ENCODE measurements around the gene G6PC2. TPM values are rescaled to one million over a fixed set of nuclear protein-coding genes. Genes with fewer than 3 reads are reported as not detected.

The G6PC2 gene
- total RNA-seq, 1 donor from 2014 or later: not detected

DNA sequence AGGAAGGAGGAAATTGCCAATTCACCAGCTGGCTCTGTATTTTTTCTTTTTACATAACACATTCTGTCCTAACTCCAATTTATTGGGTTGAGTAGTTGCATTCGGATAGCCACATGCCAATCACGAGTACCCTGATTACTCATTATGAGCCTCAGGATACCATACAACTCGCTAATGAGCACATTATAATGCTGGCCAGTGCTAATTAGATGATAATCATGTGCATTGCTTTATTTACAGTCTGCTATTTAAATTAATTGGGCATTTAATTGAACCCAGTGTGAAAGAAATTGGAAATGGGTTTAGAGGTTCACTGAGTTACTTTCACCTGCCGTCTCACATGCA lies 15.2 kb downstream of the G6PC2 start:
- no peak for DNase-seq

DNA sequence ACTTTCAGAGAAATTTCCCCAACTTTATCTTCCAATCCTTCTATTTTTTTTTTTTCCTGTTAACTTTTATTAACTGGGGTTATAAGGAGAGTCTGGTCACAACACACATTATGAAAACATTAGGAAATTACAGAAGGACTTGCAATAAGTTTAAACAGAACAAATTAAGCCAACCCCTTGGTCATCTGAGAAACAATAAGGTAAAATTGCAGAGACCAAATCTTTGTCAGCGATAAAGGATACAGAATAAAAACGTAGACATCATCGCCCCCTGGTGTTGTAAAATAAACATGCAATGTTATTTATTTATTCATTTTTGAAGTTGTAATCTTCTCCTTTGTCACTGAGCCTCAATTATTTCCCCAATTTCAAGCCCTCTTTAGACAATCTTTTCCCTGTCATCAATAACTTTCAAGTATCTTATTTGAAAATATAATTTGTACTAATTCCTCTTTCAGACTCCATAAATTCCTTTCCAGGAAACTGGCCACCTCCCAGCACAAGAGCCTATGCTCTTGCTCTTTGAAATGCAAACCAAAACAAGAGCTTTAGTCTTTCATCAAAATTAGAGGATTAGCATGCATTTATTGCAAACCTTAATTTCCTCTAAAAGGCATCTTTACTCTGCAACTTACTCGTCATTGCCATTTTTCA lies 19.5 kb downstream of the G6PC2 start:
- Histone ChIP-seq H3K4me3 (no peak overlapping the region), H3K27ac (no peak overlapping the region), H3K4me1 (no peaks in the 10 kb centered on the region), H3K36me3 (no peaks in the 10 kb centered on the region), H3K27me3 (no peaks in the 10 kb centered on the region), H3K9me3 (no peaks in the 10 kb centered on the region)
- DNase-seq: no peak
- intact Hi-C loops (cut with DNase I): loop anchor here (5.0 kb wide), 1 partner anchor 573 kb away; no protein-coding TSS in a partner anchor
- ATAC-seq: peak; percentile 62
- TF ChIP-seq, protein P1, sequence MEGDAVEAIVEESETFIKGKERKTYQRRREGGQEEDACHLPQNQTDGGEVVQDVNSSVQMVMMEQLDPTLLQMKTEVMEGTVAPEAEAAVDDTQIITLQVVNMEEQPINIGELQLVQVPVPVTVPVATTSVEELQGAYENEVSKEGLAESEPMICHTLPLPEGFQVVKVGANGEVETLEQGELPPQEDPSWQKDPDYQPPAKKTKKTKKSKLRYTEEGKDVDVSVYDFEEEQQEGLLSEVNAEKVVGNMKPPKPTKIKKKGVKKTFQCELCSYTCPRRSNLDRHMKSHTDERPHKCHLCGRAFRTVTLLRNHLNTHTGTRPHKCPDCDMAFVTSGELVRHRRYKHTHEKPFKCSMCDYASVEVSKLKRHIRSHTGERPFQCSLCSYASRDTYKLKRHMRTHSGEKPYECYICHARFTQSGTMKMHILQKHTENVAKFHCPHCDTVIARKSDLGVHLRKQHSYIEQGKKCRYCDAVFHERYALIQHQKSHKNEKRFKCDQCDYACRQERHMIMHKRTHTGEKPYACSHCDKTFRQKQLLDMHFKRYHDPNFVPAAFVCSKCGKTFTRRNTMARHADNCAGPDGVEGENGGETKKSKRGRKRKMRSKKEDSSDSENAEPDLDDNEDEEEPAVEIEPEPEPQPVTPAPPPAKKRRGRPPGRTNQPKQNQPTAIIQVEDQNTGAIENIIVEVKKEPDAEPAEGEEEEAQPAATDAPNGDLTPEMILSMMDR (IDR thresholded peaks at IDR 0.05): peak; percentile 72

More for the DNA sequence above, 15.2 kb downstream of the G6PC2 start:
- peaks cover 4% of the 10 kb centered on the region for H3K27me3 ChIP-seq
- no peak for ATAC-seq
- H3K9me3 ChIP-seq: no peaks in the 10 kb centered on the region
- TF ChIP-seq, protein P1 (IDR thresholded peaks at IDR 0.05): no peak
- H3K4me3 ChIP-seq: no peak overlapping the region
- intact Hi-C loops (cut with DNase I): no loop called here
- no peaks in the 10 kb centered on the region for H3K36me3 ChIP-seq
- no peak overlapping the region for H3K27ac ChIP-seq
- peaks cover 3% of the 10 kb centered on the region for H3K4me1 ChIP-seq

DNA sequence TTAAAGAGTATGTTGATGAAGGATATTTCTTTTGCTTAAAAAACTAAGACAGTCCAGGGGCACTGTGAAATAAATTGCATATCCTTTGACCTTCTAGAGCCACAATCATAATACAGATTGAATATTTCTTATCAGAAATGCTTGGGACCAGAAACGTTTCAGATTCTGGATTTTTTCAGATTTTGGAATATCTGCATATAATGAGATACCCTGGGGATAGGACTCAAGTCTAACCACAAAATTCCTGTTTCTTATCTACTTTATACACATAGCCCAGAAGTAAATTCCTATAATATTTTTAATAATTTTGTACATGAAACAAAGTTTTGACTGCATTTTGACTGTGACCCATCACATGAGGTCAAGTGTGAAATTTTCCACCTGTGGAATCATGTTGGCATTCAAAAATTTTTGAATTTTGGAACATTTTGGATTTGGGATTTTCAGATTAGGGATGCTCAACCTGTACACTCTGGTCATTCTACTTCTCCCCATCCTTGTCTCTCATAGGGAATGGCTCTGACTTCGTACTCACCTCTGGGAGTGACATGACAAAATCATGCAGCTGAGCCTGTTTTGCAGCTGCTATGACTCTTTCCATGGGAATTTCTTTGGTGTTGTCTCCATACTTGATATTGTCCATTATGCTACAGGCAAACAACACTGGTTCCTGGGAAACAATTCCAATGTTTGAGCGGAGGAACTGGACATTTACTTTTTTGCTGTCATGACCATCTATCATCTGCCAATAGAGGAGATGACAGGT lies 25.7 kb downstream of the G6PC2 start:
- Histone ChIP-seq H3K9me3 (no peaks in the 10 kb centered on the region), H3K36me3 (no peaks in the 10 kb centered on the region), H3K4me3 (no peak overlapping the region), H3K27me3 (no peaks in the 10 kb centered on the region), H3K4me1 (no peaks in the 10 kb centered on the region), H3K27ac (no peak overlapping the region)
- TF ChIP-seq, protein P1 (IDR thresholded peaks at IDR 0.05): no peak
- intact Hi-C loops (cut with DNase I): no loop called here
- ATAC-seq (no peak), DNase-seq (no peak)

DNA sequence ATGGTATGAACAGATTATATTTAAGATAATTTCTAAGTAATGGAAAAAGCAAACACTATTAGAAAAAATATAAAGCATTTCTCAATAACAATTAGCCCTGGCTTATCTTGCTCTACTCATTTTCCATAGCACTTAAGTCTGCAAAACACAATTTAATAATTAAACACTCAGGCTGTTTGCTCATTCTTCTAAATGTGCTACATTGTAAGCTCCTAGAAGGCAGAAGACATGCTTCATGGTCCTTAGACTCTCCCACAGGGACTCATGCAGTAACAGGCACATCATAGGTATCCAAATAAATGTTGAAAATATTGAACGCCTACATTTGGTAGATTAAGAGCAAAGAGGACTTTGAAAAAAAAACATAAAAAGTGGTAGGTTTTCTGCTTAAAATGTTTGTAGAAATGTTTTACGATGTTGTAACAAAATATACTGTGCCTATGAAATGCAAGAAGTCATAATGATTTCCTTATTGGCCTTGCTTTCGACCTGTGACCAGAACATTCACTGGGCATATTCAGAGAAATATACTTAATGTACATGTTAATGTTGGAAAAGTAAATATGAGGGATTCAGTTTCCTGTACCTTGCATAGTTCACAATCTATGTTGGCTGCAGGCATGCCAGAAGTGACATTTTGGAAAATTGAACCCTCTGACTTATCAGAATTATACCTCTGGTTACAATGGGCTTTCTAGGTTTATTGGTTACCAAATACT lies 27.2 kb downstream of the G6PC2 start:
- Histone ChIP-seq H3K4me1 (no peaks in the 10 kb centered on the region), H3K36me3 (no peaks in the 10 kb centered on the region), H3K4me3 (no peak overlapping the region), H3K27ac (no peak overlapping the region), H3K9me3 (no peaks in the 10 kb centered on the region), H3K27me3 (no peaks in the 10 kb centered on the region)
- DNase-seq (no peak), ATAC-seq (no peak)
- intact Hi-C loops (cut with DNase I): no loop called here
- TF ChIP-seq, protein P1 (IDR thresholded peaks at IDR 0.05): no peak

DNA sequence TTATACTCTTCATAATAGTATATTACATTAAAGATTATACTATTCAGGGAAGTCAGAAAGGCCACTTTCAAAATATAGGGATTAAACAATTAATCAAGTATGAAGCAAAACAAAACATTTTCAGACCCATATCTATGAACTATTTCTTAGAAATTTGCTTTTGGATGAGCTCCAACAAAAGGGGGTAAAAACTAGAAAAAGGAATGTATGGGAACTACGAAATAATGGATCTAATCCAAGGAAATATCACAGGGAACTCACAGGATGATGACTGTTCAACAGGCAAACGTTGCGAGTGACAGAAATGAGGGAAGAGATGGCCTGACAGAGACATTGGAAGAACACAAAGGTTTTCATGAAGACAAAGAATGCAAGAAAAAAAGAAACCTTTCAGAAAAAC lies 27.9 kb downstream of the G6PC2 start:
- H3K9me3 ChIP-seq: no peaks in the 10 kb centered on the region
- no peaks in the 10 kb centered on the region for H3K36me3 ChIP-seq
- TF ChIP-seq, protein P1 (IDR thresholded peaks at IDR 0.05): no peak
- no peak overlapping the region for H3K27ac ChIP-seq
- no peak for DNase-seq
- intact Hi-C loops (cut with DNase I): no loop called here
- H3K4me1 ChIP-seq: no peaks in the 10 kb centered on the region
- no peak overlapping the region for H3K4me3 ChIP-seq
- no peaks in the 10 kb centered on the region for H3K27me3 ChIP-seq
- ATAC-seq: no peak
